Endothelial cell of umbilical vein (primary cell): ENCODE measurements around the gene TPST1. TPM values are rescaled to one million over a fixed set of nuclear protein-coding genes. Genes with fewer than 3 reads are reported as not detected.

Source experiments
- BruUV-seq: library from RNA; stranded (reverse); fragments of 400-500 nt; replicated peaks from 2 replicates; lab custom pipeline; 2021; lab: Mats Ljungman, UMichigan
- CTCF ChIA-PET: fragments of 300-600, 350-600 bp; sonication (Branson Sonifier 250); formaldehyde crosslinking; loops from one replicate; lab custom pipeline; 2021; ENCODE audit warnings: antibody characterized with exemption, inconsistent platforms; lab: Charles Lee
- POLR2A ChIA-PET: fragments of 300-600, 350-600 bp; sonication (Branson Sonifier 250); formaldehyde crosslinking; loops from one replicate; lab custom pipeline; 2021; ENCODE audit warnings: antibody characterized with exemption, inconsistent platforms; lab: Charles Lee
- DNase-seq: peaks from one replicate; pipeline ENCODE4 v3.0.0-alpha.2; 2011; ENCODE audit warnings: low read depth, low spot score
- FAIRE-seq: peaks from 2 replicates; lab custom pipeline; 2011; peaks lifted over from hg19 to GRCh38; lab: Jason Lieb, UNC
- H2AFZ ChIP-seq: 2 replicates; pipeline ENCODE4 v1.6.0; 2012; ENCODE audit warnings: low read depth, low read length, control low read depth, inconsistent platforms
- H3K27ac ChIP-seq: 2 replicates; pipeline ENCODE4 v1.5.1; 2011; ENCODE audit warnings: low read depth, mild to moderate bottlenecking, control low read depth, low read length, moderate library complexity; ENCODE audit not compliant: insufficient read depth
- H3K27me3 ChIP-seq, 2 experiments: 2 replicates each; pipeline versions ENCODE4 v1.6.0 to v1.6.1; 2011; ENCODE audit warnings: low read length in 2 of 2, mixed read lengths in 1 of 2; ENCODE audit not compliant: control insufficient read depth in 2 of 2, insufficient read depth in 2 of 2
- H3K36me3 ChIP-seq, 2 experiments: 2 replicates in 1 of 2; 3 replicates in 1 of 2; pipeline ENCODE4 v1.5.1; 2011; ENCODE audit warnings: low read length in 2 of 2, mild to moderate bottlenecking in 1 of 2, moderate library complexity in 1 of 2; ENCODE audit not compliant: control insufficient read depth in 2 of 2, insufficient read depth in 2 of 2; ENCODE audit errors: extremely low read depth in 1 of 2
- H3K4me1 ChIP-seq: 3 replicates; pipeline ENCODE4 v1.5.1; 2011; ENCODE audit warnings: mild to moderate bottlenecking, low read length; ENCODE audit not compliant: control insufficient read depth, insufficient read depth; ENCODE audit errors: extremely low read depth
- H3K4me2 ChIP-seq: 2 replicates; pipeline ENCODE4 v1.6.1; 2011; ENCODE audit warnings: low read length, control low read depth, mixed read lengths; ENCODE audit not compliant: insufficient read depth
- H3K4me3 ChIP-seq, 3 experiments: fragments of 200-600 bp in 1 of 3; sonication (generic), shearing (Covaris generic) in 1 of 3; replicated peaks in 1 of 3; 2 replicates each; pipeline ENCODE4 v1.5.1; 2011 to 2016; ENCODE audit warnings: control low read depth in 3 of 3, low read length in 3 of 3, mild to moderate bottlenecking in 2 of 3, inconsistent platforms in 1 of 3, low read depth in 1 of 3, moderate library complexity in 1 of 3; ENCODE audit not compliant: insufficient read depth in 1 of 3
- H3K79me2 ChIP-seq: 2 replicates; pipeline ENCODE4 v1.6.0; 2012; ENCODE audit warnings: low read length, inconsistent platforms; ENCODE audit not compliant: control insufficient read depth, insufficient read depth
- H3K9ac ChIP-seq: replicated peaks from 2 replicates; pipeline ENCODE3; 2011; ENCODE audit warnings: low read length, control low read depth; ENCODE audit not compliant: insufficient read depth; ENCODE audit errors: extremely low read depth
- H3K9me1 ChIP-seq: replicated peaks from 3 replicates; pipeline ENCODE4 v1.6.0; 2011; ENCODE audit warnings: mild to moderate bottlenecking, low read length; ENCODE audit not compliant: control insufficient read depth, insufficient read depth; ENCODE audit errors: extremely low read depth
- H3K9me3 ChIP-seq: replicated peaks from 2 replicates; pipeline ENCODE4 v1.5.1; 2012; ENCODE audit warnings: low read length, inconsistent platforms; ENCODE audit not compliant: control insufficient read depth, insufficient read depth
- H4K20me1 ChIP-seq: replicated peaks from 2 replicates; pipeline ENCODE3; 2011; ENCODE audit warnings: mild to moderate bottlenecking, low read length; ENCODE audit not compliant: control insufficient read depth, insufficient read depth; ENCODE audit errors: extremely low read depth
- EZH2 ChIP-seq: IDR thresholded peaks from 2 replicates; pipeline ENCODE4 v1.6.1; 2012; ENCODE audit warnings: borderline replicate concordance, low read depth, mild to moderate bottlenecking, moderate library complexity, low read length, inconsistent platforms; ENCODE audit not compliant: severe bottlenecking
- FOS ChIP-seq: IDR thresholded peaks from 2 replicates; pipeline ENCODE4 v1.6.1; 2011; ENCODE audit warnings: mild to moderate bottlenecking, low read length, moderate library complexity, borderline replicate concordance; ENCODE audit not compliant: insufficient read depth
- GATA2 ChIP-seq: IDR thresholded peaks from 2 replicates; pipeline ENCODE4 v1.7.0; 2011; ENCODE audit warnings: low read depth, mild to moderate bottlenecking, moderate library complexity, mixed read lengths, low read length; ENCODE audit not compliant: insufficient read length, insufficient read depth
- JUN ChIP-seq: IDR thresholded peaks from 2 replicates; pipeline ENCODE4 v1.6.1; 2011; ENCODE audit warnings: borderline replicate concordance, low read depth; ENCODE audit not compliant: insufficient read length, insufficient read depth
- MYC ChIP-seq: IDR thresholded peaks from one replicate; pipeline ENCODE4 v1.6.1; 2011; ENCODE audit warnings: mild to moderate bottlenecking, low read depth, low read length
- POLR2A ChIP-seq: IDR thresholded peaks from 2 replicates; pipeline ENCODE4 v1.6.1; 2012; ENCODE audit warnings: low read depth, mild to moderate bottlenecking, control low read depth, low read length
- POLR2AphosphoS5 ChIP-seq: IDR thresholded peaks from 2 replicates; pipeline ENCODE4 v1.6.1; 2012; ENCODE audit warnings: low read depth, mild to moderate bottlenecking, control low read depth, low read length, moderate library complexity; ENCODE audit not compliant: insufficient read depth
- dilution Hi-C: fragments of 300-500 bp; cut with MboI; formaldehyde crosslinking; loops from one replicate; pipeline ENCODE4 v1.15.0; 2019; ENCODE audit warnings: low sequenced_read_pairs; ENCODE audit not compliant: extremely low pct_ligation_motif_present
- intact Hi-C: fragments of 100-400 bp; cut with micrococcal nuclease; formaldehyde crosslinking; loops from one replicate; pipeline ENCODE4 v1.10.0; 2022
- polyA plus RNA-seq, 4 experiments: library from polyadenylated mRNA; depleted of rRNA in 3 of 4; stranded (reverse) in 3 of 4; unstranded in 1 of 4; fragments of >200 nt; gene quantifications; 2 replicates each; pipeline versions ENCODE4 v1.2.1 to v1.2.3, GENCODE V29; 2011 to 2012; ENCODE audit warnings: missing spikeins in 1 of 4
- total RNA-seq: library from RNA; stranded (reverse); gene quantifications from 2 replicates; pipeline ENCODE4 v1.2.3, GENCODE V29; 2021
- TF ChIP-seq, protein P1 (sequence below), 2 donors: IDR thresholded peaks; 1 replicate in 1 of 2; 2 replicates in 1 of 2; pipeline ENCODE4 v1.5.1; 2011; ENCODE audit warnings: low read length in 2 of 2, mild to moderate bottlenecking in 2 of 2, moderate library complexity in 2 of 2, control low read depth in 1 of 2, inconsistent platforms in 1 of 2, low read depth in 1 of 2; ENCODE audit not compliant: insufficient read depth in 1 of 2; ENCODE audit errors: extremely low read depth in 1 of 2
- TF ChIP-seq, protein P2 (sequence below): IDR thresholded peaks from 2 replicates; pipeline ENCODE4 v1.6.1; 2011; ENCODE audit not compliant: insufficient read depth, insufficient read length

Gene TPST1
- total and polyA plus RNA-seq, 2 donors (not counting 3 experiments of a cell fraction or from before 2014, with no cell fraction given), result 18.7 to 21.0 TPM

DNA sequence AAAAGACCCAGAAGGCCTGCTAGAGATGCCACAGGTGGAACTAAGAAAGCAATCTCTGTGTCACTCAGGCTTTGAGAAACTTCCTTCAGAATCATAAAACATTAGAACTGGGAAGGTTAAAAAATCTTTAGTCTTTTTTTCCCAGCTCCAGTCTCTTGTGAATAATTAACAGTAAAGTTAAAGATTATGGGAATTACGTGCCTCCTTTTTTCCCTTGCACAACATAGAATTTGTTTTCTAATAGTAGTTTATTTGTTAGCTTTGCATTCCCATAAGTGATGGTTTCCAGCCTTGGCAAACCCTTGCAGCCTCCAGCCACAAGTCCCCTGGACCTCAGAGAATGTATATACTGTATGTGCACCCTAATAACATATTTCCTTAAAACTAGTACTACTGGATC is 128.3 kb downstream of the TPST1 start:
- dilution Hi-C loops, result no loop called here
- CTCF ChIA-PET, result interaction anchor here (0.6 to 1.4 kb wide), 2 partner anchors 15 to 17 kb away, joined by 3 read pairs; no protein-coding TSS in a partner anchor
- no peak overlapping the region for H3K4me3 ChIP-seq
- no peaks in the 10 kb centered on the region for H3K79me2 ChIP-seq
- no peaks in the 10 kb centered on the region for H3K9me1 ChIP-seq
- no peaks in the 10 kb centered on the region for H3K36me3 ChIP-seq
- TF ChIP-seq MYC, result no peak
- TF ChIP-seq POLR2A, result no peak
- no peak for TF ChIP-seq JUN
- TF ChIP-seq FOS, result no peak
- TF ChIP-seq EZH2, result no peak
- no peak for TF ChIP-seq GATA2
- TF ChIP-seq, protein P1, sequence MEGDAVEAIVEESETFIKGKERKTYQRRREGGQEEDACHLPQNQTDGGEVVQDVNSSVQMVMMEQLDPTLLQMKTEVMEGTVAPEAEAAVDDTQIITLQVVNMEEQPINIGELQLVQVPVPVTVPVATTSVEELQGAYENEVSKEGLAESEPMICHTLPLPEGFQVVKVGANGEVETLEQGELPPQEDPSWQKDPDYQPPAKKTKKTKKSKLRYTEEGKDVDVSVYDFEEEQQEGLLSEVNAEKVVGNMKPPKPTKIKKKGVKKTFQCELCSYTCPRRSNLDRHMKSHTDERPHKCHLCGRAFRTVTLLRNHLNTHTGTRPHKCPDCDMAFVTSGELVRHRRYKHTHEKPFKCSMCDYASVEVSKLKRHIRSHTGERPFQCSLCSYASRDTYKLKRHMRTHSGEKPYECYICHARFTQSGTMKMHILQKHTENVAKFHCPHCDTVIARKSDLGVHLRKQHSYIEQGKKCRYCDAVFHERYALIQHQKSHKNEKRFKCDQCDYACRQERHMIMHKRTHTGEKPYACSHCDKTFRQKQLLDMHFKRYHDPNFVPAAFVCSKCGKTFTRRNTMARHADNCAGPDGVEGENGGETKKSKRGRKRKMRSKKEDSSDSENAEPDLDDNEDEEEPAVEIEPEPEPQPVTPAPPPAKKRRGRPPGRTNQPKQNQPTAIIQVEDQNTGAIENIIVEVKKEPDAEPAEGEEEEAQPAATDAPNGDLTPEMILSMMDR (IDR thresholded peaks at IDR 0.05; ENCODE audit: extremely low read depth in 1 of 2, insufficient read depth in 1 of 2, low read depth in 1 of 2, low read length in 2 of 2), result no peak
- TF ChIP-seq, protein P2, sequence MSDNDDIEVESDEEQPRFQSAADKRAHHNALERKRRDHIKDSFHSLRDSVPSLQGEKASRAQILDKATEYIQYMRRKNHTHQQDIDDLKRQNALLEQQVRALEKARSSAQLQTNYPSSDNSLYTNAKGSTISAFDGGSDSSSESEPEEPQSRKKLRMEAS, result no peak
- TF ChIP-seq POLR2AphosphoS5, result no peak
- no peak overlapping the region for H3K4me2 ChIP-seq
- no peak overlapping the region for H2AFZ ChIP-seq
- FAIRE-seq, result no peak
- H3K4me1 ChIP-seq, result no peaks in the 10 kb centered on the region
- intact Hi-C loops, result no loop called here
- H3K27me3 ChIP-seq, result no peaks in the 10 kb centered on the region
- no peaks in the 10 kb centered on the region for H3K9me3 ChIP-seq
- POLR2A ChIA-PET, result no interaction called here
- no peak overlapping the region for H3K9ac ChIP-seq
- H3K27ac ChIP-seq, result no peak overlapping the region
- no peaks in the 10 kb centered on the region for H4K20me1 ChIP-seq
- DNase-seq, result no peak
- BruUV-seq, result no TSS peak
